Measurements from ENCODE around the gene DNAAF5. TPM values are rescaled to one million over a fixed set of nuclear protein-coding genes. Genes with fewer than 3 reads are reported as not detected.

Gene DNAAF5
- total RNA-seq, 2 donors from 2014 or later: 17.9 to 46.5 TPM

DNA sequence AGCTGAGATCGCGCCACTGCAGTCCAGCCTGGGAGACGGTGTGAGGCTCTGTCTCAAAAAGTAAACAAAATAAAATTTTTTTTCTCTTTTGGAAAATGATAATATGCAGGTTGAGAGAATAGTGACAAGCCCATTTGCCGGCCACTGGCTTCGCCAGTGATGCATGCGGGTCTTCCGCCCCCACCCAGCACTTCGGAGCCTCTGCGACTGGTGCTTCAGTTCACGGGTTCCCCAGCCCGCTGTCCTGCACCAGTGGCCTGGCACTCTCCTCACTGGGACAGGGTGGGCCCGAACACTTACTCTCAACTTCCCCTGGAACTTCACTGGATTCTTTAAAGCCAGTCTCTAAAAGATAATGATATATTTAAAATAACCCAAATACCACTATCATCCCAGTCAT is 108.5 kb downstream of the DNAAF5 start:
- Histone ChIP-seq H3K27ac (no peak overlapping the region), H3K36me3 (replicated peaks in 1 of 2; ENCODE audit: insufficient read depth in 1 of 2, low read depth in 2 of 2) (peaks cover 0 to 6% of the 10 kb centered on the region in 2 donors), H3K9me3 (no peaks in the 10 kb centered on the region), H3K27me3 (no peaks in the 10 kb centered on the region), H3K4me3 (no peak overlapping the region), H3K4me1 (peaks cover 37% of the 10 kb centered on the region)
- 97 to 98% methylated on average over 12 of the region's 12 CpGs for WGBS, 2 donors
- ATAC-seq (no peak), DNase-seq (no peak)
- intact Hi-C loops (cut with DNase I): no loop called here
- TF ChIP-seq, protein P1, sequence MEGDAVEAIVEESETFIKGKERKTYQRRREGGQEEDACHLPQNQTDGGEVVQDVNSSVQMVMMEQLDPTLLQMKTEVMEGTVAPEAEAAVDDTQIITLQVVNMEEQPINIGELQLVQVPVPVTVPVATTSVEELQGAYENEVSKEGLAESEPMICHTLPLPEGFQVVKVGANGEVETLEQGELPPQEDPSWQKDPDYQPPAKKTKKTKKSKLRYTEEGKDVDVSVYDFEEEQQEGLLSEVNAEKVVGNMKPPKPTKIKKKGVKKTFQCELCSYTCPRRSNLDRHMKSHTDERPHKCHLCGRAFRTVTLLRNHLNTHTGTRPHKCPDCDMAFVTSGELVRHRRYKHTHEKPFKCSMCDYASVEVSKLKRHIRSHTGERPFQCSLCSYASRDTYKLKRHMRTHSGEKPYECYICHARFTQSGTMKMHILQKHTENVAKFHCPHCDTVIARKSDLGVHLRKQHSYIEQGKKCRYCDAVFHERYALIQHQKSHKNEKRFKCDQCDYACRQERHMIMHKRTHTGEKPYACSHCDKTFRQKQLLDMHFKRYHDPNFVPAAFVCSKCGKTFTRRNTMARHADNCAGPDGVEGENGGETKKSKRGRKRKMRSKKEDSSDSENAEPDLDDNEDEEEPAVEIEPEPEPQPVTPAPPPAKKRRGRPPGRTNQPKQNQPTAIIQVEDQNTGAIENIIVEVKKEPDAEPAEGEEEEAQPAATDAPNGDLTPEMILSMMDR (IDR thresholded peaks at IDR 0.05): no peak
- TF ChIP-seq POLR2A (IDR thresholded peaks at IDR 0.05): no peak

DNA sequence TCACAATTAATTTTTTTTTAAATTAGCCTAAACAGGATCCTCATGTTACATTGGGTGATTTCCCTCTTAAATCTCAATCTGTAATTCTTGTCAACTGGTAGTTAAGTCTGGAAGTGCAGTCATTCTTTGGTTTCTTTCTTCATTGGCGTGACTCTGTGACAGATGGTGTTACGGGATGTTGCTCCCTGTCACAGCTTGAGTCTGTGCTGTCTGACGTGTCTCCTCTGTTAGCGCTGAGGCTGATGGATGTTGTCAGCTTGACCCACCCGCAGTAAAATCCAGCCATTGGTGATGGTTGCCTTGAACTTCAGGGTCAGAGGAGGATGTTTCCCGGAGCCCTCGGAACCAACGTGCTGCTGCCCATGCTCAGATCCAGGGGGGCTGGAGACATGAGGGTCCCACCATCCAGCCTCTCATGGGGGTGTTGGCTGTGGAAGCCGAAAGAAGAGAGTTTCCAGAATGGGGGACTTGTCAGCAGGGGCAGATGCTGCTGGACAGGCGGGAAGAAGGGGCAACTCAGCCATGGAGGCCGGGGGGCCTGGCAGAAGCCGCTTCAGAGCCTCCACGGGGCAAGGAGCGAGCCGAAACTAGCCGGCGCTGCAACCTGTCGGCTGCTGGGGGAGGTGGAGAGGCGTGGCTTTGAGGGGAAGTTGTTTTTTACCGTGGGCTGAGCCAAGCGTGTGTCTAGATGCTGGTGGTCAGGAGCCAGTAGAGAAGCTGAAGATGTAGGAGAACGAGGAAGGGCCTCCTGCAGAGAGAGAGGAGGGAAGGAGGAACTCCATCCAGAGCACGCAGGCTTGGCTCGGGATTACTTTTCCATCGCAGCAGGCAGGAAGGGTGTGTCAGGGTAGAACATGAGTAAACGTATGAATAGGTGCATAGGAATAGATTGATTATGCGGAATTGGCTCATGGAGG is 109.2 kb downstream of the DNAAF5 start:
- no peak for ATAC-seq
- peaks cover 0 to 9% of the 10 kb centered on the region in 2 donors for H3K36me3 ChIP-seq (replicated peaks in 1 of 2; ENCODE audit: insufficient read depth in 1 of 2, low read depth in 2 of 2)
- peaks cover 30% of the 10 kb centered on the region for H3K4me1 ChIP-seq
- WGBS, 2 donors: 80 to 83% methylated on average over 24 to 27 of the region's 27 CpGs
- no peak overlapping the region for H3K4me3 ChIP-seq
- TF ChIP-seq, protein P1 (IDR thresholded peaks at IDR 0.05): no peak
- TF ChIP-seq POLR2A (IDR thresholded peaks at IDR 0.05): no peak
- H3K27me3 ChIP-seq: no peaks in the 10 kb centered on the region
- no peak for DNase-seq
- intact Hi-C loops (cut with DNase I): no loop called here
- peak overlapping the region in 1 of 4 donors; percentile 8 for H3K27ac ChIP-seq
- H3K9me3 ChIP-seq: no peaks in the 10 kb centered on the region

Other genes starting within 250 kb of the DNAAF5 start
- gene PDGFA, start 206.9 kb upstream of the DNAAF5 start, total RNA-seq: 10 to 100 TPM; 58.6 to 59.3 TPM
- 1 to 10 TPM; 2.0 to 3.4 TPM for gene PRKAR1B, start 582 bp downstream of the DNAAF5 start, total RNA-seq
- 100 to 1,000 TPM in 1 of 2 donors, 10 to 100 TPM in 1; 75.8 to 122 TPM for gene SUN1, start 105.8 kb downstream of the DNAAF5 start, total RNA-seq
- 10 to 100 TPM; 34.8 to 42.2 TPM for gene GET4, start 149.9 kb downstream of the DNAAF5 start, total RNA-seq
- gene ADAP1, start 228.0 kb downstream of the DNAAF5 start, total RNA-seq: 10 to 100 TPM; 19.7 to 19.8 TPM
- 10 to 100 TPM in 1 of 2 donors, 1 to 10 TPM in 1; 9.6 to 25.1 TPM for gene COX19, start 248.8 kb downstream of the DNAAF5 start, total RNA-seq

Data from body of pancreas (tissue), 4 donors.